ENCODE measurements around the gene FFAR1.

GRCh38 chr19:35383536-35383935, 35.8 kb downstream of the FFAR1 start:
- TF ChIP-seq EZH2 (IDR thresholded peaks at IDR 0.05; ENCODE audit: insufficient read depth, poor library complexity, severe bottlenecking) (no peak), EZH2phosphoT487 (IDR thresholded peaks at IDR 0.05; ENCODE audit: insufficient read depth, low read depth) (no peak)

All from GM23248 (cell line).